CD4-positive, alpha-beta T cell (primary cell): Measurements from ENCODE around the gene TAL1. TPM values are rescaled to one million over a fixed set of nuclear protein-coding genes. Genes with fewer than 3 reads are reported as not detected.

ENCODE experiments used
- ATAC-seq: fragments of 200-7000 bp; cut with Tn5 transposase; one replicate; pipeline ENCODE4 v1.10.0; 2022; ENCODE audit warnings: mild to moderate bottlenecking; ENCODE audit not compliant: poor library complexity
- CTCF ChIA-PET: fragments of 350-600 bp; sonication (Branson Sonifier 250); formaldehyde crosslinking; loops from one replicate; lab custom pipeline; 2021; ENCODE audit warnings: antibody characterized with exemption, inconsistent platforms; lab: Charles Lee
- POLR2A ChIA-PET: fragments of 350-600 bp; sonication (Branson Sonifier 250); formaldehyde crosslinking; loops from one replicate; lab custom pipeline; 2021; ENCODE audit warnings: antibody characterized with exemption, inconsistent platforms; lab: Charles Lee
- DNase-seq, 14 experiments: peaks; one replicate each; pipeline ENCODE4 v3.0.0-alpha.2; 2013 to 2020; ENCODE audit warnings: mixed read lengths in 2 of 14
- H3K27ac ChIP-seq, 2 donors: one replicate each; pipeline versions ENCODE4 v1.5.1 to v1.7.0; 2013; ENCODE audit warnings: low read length in 2 of 2, low read depth in 1 of 2, mild to moderate bottlenecking in 1 of 2
- H3K27me3 ChIP-seq, 2 experiments: 1 replicate in 1 of 2; 2 replicates in 1 of 2; pipeline versions ENCODE4 v1.6.1 to v1.7.0; 2013; ENCODE audit warnings: low read length in 2 of 2, control low read depth in 1 of 2, mild to moderate bottlenecking in 1 of 2, moderate library complexity in 1 of 2; ENCODE audit not compliant: insufficient read depth in 2 of 2, control insufficient read depth in 1 of 2
- H3K36me3 ChIP-seq: one replicate; pipeline ENCODE4 v1.6.1; 2013; ENCODE audit warnings: low read length, control low read depth; ENCODE audit not compliant: insufficient read depth
- H3K4me1 ChIP-seq: one replicate; pipeline ENCODE4 v1.6.1; 2013; ENCODE audit warnings: low read length, control low read depth; ENCODE audit not compliant: insufficient read depth
- H3K4me3 ChIP-seq: one replicate; pipeline ENCODE4 v1.5.1; 2013; ENCODE audit warnings: mild to moderate bottlenecking, low read length, moderate library complexity
- H3K9me3 ChIP-seq, 2 experiments: 1 replicate in 1 of 2; 2 replicates in 1 of 2; pipeline versions ENCODE4 v1.6.1 to v1.7.0; 2013; ENCODE audit warnings: low read length in 2 of 2, mild to moderate bottlenecking in 2 of 2, control low read depth in 1 of 2, moderate library complexity in 1 of 2; ENCODE audit not compliant: control insufficient read depth in 1 of 2, insufficient read depth in 1 of 2
- H3K27ac Mint-ChIP-seq: one replicate; pipeline ENCODE4 v1.8.0; 2020; ENCODE audit warnings: mixed read lengths
- H3K27me3 Mint-ChIP-seq: one replicate; pipeline ENCODE4 v1.8.0; 2021; ENCODE audit warnings: mixed read lengths
- H3K36me3 Mint-ChIP-seq: one replicate; pipeline ENCODE4 v1.8.0; 2021; ENCODE audit warnings: low read depth, mixed read lengths
- H3K4me1 Mint-ChIP-seq: one replicate; pipeline ENCODE4 v1.8.0; 2021; ENCODE audit warnings: low read depth, mixed read lengths
- H3K4me3 Mint-ChIP-seq: one replicate; pipeline ENCODE4 v1.8.0; 2020; ENCODE audit warnings: mild to moderate bottlenecking, mixed read lengths
- H3K9me3 Mint-ChIP-seq: one replicate; pipeline ENCODE4 v1.8.0; 2020; ENCODE audit warnings: mixed read lengths
- intact Hi-C, 2 experiments: fragments of 100-400 bp; cut with DNase I in 1 of 2; cut with micrococcal nuclease in 1 of 2; formaldehyde crosslinking; loops; one replicate each; pipeline versions ENCODE4 v1.15.1 to v1.9.0; 2023 to 2025; cut with DNase I, micrococcal nuclease
- total RNA-seq, 174 experiments: library from RNA in 2 of 174; stranded (reverse) in 2 of 174; gene quantifications; one replicate each; pipeline ENCODE4 v1.2.3 and lab custom pipeline; 2021 to 2026
- TF ChIP-seq, protein P1 (sequence below): fragments of 200-600 bp; IDR thresholded peaks from one replicate; pipeline ENCODE4 v1.8.0; 2022; ENCODE audit warnings: antibody characterized with exemption, mild to moderate bottlenecking

The TAL1 gene
- total RNA-seq, 2 experiments from 2014 or later = not detected

DNA sequence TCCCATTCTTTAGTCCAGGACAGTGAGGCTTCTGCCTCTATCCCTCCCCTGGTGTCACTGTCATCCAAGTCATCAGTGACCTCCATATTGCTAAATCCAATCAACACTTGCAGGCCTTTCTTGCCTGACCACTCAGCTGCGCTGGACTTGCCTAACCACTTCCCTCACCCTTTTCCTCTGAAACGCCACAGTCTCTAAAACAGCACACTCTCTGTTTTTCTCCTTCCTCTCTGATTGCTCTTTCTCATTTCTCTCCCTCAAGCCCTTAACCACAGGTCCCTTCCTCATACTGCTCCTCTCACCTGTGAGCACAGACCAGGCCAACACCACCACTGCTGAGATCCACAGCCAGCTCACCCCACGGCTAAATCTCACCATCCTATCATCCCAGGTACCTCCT lies 17.5 kb downstream of the TAL1 start:
- Histone ChIP-seq H3K27ac (no peak overlapping the region), H3K4me1 (no peaks in the 10 kb centered on the region), H3K27me3 (peaks cover 0 to 4% of the 10 kb centered on the region in 2 experiments), H3K36me3 (no peaks in the 10 kb centered on the region), H3K4me3 (no peak overlapping the region), H3K9me3 (no peaks in the 10 kb centered on the region)
- CTCF ChIA-PET = interaction anchor here (0.9 kb wide), 1 partner anchor 21 kb away, joined by 3 read pairs; no protein-coding TSS in a partner anchor
- POLR2A ChIA-PET = no interaction called here
- TF ChIP-seq, protein P1, sequence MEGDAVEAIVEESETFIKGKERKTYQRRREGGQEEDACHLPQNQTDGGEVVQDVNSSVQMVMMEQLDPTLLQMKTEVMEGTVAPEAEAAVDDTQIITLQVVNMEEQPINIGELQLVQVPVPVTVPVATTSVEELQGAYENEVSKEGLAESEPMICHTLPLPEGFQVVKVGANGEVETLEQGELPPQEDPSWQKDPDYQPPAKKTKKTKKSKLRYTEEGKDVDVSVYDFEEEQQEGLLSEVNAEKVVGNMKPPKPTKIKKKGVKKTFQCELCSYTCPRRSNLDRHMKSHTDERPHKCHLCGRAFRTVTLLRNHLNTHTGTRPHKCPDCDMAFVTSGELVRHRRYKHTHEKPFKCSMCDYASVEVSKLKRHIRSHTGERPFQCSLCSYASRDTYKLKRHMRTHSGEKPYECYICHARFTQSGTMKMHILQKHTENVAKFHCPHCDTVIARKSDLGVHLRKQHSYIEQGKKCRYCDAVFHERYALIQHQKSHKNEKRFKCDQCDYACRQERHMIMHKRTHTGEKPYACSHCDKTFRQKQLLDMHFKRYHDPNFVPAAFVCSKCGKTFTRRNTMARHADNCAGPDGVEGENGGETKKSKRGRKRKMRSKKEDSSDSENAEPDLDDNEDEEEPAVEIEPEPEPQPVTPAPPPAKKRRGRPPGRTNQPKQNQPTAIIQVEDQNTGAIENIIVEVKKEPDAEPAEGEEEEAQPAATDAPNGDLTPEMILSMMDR = no peak
- Mint-ChIP-seq H3K36me3 (no peaks in the 10 kb centered on the region), H3K9me3 (no peaks in the 10 kb centered on the region), H3K27me3 (peaks cover 5% of the 10 kb centered on the region), H3K27ac (no peak overlapping the region), H3K4me3 (no peak overlapping the region), H3K4me1 (no peaks in the 10 kb centered on the region)
- intact Hi-C loops = no loop called here
- DNase-seq = no peak
- no peak for ATAC-seq

DNA sequence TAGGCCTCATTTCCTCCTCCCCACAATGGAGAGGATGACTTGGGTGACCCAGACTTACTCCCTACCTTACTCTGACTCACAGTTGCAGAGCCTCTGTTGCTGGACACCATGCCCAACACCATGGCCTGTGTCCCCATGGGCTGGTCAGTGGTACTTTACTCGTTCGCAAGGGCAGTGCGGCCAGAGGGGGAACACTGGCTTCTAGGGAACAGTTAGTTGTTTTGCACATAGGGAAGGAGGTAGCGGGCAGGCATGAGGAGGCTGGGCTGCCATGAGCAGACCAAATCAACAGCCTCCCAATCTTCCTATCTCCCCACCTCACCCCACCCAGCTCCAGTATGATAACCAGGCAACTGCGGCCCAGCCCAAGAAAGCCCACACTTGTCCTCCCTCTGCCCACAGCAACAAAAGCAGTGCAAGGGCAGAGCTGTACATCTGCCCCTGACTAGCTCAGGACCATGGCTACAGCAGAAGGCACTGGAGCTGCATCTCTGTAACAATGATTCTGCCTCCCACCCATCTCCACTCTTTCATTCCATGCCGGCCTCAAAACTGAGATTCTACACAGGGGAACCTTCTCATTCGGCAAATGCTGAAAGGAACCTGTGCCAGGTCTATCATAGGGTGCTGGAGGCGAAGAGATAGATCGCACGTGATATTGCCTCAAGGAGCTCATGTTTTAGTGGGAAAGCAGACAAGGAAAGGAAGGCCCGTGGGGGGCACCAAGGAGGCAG lies 18.6 kb downstream of the TAL1 start:
- ChIA-PET POLR2A (no interaction called here), CTCF (no interaction called here)
- H3K27ac Mint-ChIP-seq = no peak overlapping the region

DNA sequence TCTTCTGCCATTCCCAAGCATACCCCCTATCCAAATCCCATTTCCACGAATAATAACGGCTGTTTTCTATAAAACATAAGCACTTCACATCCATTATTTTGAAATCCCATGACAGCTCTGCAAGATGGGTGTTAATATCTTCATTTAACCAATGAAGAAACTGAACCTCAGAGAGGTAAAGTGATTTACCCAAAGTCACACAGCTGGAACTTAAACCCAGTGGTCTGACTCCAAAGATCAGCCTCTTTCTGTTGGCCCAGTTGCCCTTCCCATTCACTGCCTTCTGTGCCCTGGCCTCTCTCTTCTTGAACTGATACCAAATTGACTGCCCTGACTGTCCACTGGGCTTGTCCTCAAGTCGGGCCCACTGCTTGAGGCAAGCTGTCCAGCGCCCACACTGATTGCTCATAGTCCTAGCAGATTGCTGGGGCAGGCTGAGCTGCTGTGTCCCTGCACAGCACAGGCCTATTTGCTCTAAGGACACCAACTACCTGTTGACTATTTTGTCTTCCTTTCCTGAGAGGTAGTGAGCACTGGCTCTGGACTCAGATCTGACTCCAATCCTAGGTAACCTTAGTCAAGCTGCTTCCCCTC lies 19.3 kb downstream of the TAL1 start:
- ATAC-seq (no peak), DNase-seq (no peak)
- intact Hi-C loops = no loop called here
- peaks cover 12% of the 10 kb centered on the region for H3K27me3 Mint-ChIP-seq
- Histone ChIP-seq H3K27ac (no peak overlapping the region), H3K4me3 (no peak overlapping the region), H3K27me3 (peaks cover 0 to 8% of the 10 kb centered on the region in 2 experiments), H3K9me3 (no peaks in the 10 kb centered on the region), H3K4me1 (no peaks in the 10 kb centered on the region), H3K36me3 (no peaks in the 10 kb centered on the region)
- ChIA-PET CTCF (no interaction called here), POLR2A (no interaction called here)
- H3K4me3 Mint-ChIP-seq = no peak overlapping the region
- no peaks in the 10 kb centered on the region for H3K4me1 Mint-ChIP-seq
- H3K9me3 Mint-ChIP-seq = no peaks in the 10 kb centered on the region
- H3K27ac Mint-ChIP-seq = no peak overlapping the region
- TF ChIP-seq, protein P1 = no peak
- no peaks in the 10 kb centered on the region for H3K36me3 Mint-ChIP-seq

More for the DNA sequence above, 18.6 kb downstream of the TAL1 start:
- peaks cover 0 to 6% of the 10 kb centered on the region in 2 experiments for H3K27me3 ChIP-seq
- intact Hi-C loops = no loop called here
- no peaks in the 10 kb centered on the region for H3K4me1 ChIP-seq
- TF ChIP-seq, protein P1 = no peak
- H3K4me3 ChIP-seq = no peak overlapping the region
- H3K36me3 ChIP-seq = no peaks in the 10 kb centered on the region
- no peak overlapping the region for H3K27ac ChIP-seq
- Mint-ChIP-seq H3K36me3 (no peaks in the 10 kb centered on the region), H3K9me3 (no peaks in the 10 kb centered on the region), H3K27me3 (peaks cover 12% of the 10 kb centered on the region), H3K4me3 (no peak overlapping the region), H3K4me1 (no peaks in the 10 kb centered on the region)
- no peaks in the 10 kb centered on the region for H3K9me3 ChIP-seq
- ATAC-seq (no peak), DNase-seq (no peak)
